HL-60 (cell line): Measurements from ENCODE around the gene SASH1.

ENCODE experiments used
- GABPA ChIP-seq: IDR thresholded peaks from 2 replicates; pipeline ENCODE4 v1.6.1; 2012; ENCODE audit warnings: low read depth
- POLR2AphosphoS5 ChIP-seq: IDR thresholded peaks from 2 replicates; pipeline ENCODE4 v1.6.1; 2012; ENCODE audit warnings: low read depth
- SPI1 ChIP-seq: IDR thresholded peaks from 2 replicates; pipeline ENCODE4 v1.6.1; 2012; ENCODE audit warnings: low read depth, mild to moderate bottlenecking, borderline replicate concordance
- TF ChIP-seq, protein P1 (sequence below): IDR thresholded peaks from one replicate; pipeline ENCODE4 v1.5.1; 2011; ENCODE audit warnings: low read length, control low read depth, inconsistent platforms; ENCODE audit not compliant: insufficient read depth
- TF ChIP-seq, protein P2 (sequence below): IDR thresholded peaks from 2 replicates; pipeline ENCODE4 v1.6.1; 2012; ENCODE audit warnings: low read depth; ENCODE audit not compliant: insufficient replicate concordance

DNA sequence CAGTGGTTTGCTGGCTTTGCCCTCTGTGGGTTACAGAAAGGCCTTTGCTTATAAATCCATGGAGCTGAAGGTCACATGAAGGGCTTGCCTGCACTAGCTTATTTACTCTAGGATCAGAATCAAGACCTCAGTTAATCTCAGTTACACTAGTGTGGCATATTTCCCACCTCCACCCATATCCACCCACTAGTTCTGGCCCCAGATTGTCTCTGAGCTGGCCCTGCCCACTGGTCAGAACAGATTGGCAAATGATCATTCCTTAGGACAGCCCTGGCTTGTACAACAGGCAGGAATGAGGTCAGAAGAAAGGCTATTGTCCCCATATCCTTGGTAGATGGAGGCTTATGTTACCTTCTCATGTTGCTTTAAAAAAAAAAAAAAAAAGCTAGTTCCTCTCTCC lies 33.3 kb upstream of the SASH1 start:
- TF ChIP-seq, protein P1, sequence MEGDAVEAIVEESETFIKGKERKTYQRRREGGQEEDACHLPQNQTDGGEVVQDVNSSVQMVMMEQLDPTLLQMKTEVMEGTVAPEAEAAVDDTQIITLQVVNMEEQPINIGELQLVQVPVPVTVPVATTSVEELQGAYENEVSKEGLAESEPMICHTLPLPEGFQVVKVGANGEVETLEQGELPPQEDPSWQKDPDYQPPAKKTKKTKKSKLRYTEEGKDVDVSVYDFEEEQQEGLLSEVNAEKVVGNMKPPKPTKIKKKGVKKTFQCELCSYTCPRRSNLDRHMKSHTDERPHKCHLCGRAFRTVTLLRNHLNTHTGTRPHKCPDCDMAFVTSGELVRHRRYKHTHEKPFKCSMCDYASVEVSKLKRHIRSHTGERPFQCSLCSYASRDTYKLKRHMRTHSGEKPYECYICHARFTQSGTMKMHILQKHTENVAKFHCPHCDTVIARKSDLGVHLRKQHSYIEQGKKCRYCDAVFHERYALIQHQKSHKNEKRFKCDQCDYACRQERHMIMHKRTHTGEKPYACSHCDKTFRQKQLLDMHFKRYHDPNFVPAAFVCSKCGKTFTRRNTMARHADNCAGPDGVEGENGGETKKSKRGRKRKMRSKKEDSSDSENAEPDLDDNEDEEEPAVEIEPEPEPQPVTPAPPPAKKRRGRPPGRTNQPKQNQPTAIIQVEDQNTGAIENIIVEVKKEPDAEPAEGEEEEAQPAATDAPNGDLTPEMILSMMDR: no peak
- TF ChIP-seq POLR2AphosphoS5: no peak
- TF ChIP-seq, protein P2, sequence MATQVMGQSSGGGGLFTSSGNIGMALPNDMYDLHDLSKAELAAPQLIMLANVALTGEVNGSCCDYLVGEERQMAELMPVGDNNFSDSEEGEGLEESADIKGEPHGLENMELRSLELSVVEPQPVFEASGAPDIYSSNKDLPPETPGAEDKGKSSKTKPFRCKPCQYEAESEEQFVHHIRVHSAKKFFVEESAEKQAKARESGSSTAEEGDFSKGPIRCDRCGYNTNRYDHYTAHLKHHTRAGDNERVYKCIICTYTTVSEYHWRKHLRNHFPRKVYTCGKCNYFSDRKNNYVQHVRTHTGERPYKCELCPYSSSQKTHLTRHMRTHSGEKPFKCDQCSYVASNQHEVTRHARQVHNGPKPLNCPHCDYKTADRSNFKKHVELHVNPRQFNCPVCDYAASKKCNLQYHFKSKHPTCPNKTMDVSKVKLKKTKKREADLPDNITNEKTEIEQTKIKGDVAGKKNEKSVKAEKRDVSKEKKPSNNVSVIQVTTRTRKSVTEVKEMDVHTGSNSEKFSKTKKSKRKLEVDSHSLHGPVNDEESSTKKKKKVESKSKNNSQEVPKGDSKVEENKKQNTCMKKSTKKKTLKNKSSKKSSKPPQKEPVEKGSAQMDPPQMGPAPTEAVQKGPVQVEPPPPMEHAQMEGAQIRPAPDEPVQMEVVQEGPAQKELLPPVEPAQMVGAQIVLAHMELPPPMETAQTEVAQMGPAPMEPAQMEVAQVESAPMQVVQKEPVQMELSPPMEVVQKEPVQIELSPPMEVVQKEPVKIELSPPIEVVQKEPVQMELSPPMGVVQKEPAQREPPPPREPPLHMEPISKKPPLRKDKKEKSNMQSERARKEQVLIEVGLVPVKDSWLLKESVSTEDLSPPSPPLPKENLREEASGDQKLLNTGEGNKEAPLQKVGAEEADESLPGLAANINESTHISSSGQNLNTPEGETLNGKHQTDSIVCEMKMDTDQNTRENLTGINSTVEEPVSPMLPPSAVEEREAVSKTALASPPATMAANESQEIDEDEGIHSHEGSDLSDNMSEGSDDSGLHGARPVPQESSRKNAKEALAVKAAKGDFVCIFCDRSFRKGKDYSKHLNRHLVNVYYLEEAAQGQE: no peak
- TF ChIP-seq GABPA: no peak
- TF ChIP-seq SPI1: no peak
